ENCODE results near the gene HOXD4. TPM values are rescaled to one million over a fixed set of nuclear protein-coding genes. Genes with fewer than 3 reads are reported as not detected.

The HOXD4 gene
- total and polyA plus RNA-seq, 11 donors, result 0.10 to 0.96 (median 0.41) TPM; not detected in 2

GRCh38 chr2:176147800-176148496, 3.4 kb upstream of the HOXD4 start:
- H3K9me3 ChIP-seq, result no peaks in the 10 kb centered on the region
- peaks cover 47 to 100% (median 89%) of the 10 kb centered on the region in 9 donors for H3K27me3 ChIP-seq
- H3K36me3 ChIP-seq, result no peaks in the 10 kb centered on the region
- no peak for DNase-seq
- H3K4me1 ChIP-seq, result peaks cover 0 to 12% (median 0%) of the 10 kb centered on the region in 12 donors
- TF ChIP-seq CTCF (IDR thresholded peaks at IDR 0.05) (no peak), POLR2A (IDR thresholded peaks at IDR 0.05) (no peak)
- no peak for ATAC-seq
- H3K4me3 ChIP-seq, result no peak overlapping the region
- H3K27ac ChIP-seq, result no peak overlapping the region
- WGBS, 4 donors, result 10 to 32% (median 21%) methylated on average over 27 to 31 of the region's 31 CpGs
- intact Hi-C loops (cut with DNase I), result no loop called here

DNA sequence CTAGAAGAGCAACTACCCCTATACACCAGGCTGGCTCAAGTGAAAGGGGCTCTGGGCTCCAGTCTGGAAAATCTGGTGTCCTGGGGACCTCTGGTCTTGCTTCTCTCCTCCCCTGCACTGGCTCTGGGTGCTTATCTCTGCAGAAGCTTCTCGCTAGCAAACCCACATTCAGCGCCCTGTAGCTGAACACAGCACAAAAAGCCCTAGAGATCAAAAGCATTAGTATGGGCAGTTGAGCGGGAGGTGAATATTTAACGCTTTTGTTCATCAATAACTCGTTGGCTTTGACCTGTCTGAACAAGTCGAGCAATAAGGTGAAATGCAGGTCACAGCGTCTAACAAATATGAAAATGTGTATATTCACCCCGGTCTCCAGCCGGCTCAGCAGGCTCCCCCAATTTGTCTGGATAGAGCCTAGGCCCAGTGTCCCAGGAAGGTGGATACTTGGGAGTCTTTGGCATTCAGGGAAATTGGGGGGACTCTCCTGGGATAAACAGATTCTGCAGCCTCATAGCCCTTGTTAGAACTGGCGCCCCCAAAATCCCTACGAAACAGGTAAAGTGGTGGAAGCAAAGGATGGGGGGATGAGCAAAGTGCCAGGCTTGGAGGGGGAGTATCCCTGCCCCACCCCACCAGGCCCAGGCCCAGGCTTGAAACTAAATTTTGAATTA, 2.5 kb upstream of the HOXD4 start:
- Histone ChIP-seq H3K27ac (no peak overlapping the region), H3K9me3 (no peaks in the 10 kb centered on the region), H3K4me3 (no peak overlapping the region), H3K4me1 (peaks cover 0 to 12% (median 0%) of the 10 kb centered on the region in 12 donors), H3K27me3 (peaks cover 52 to 100% (median 90%) of the 10 kb centered on the region in 9 donors), H3K36me3 (no peaks in the 10 kb centered on the region)
- intact Hi-C loops (cut with DNase I), result no loop called here
- no peak for DNase-seq
- 23 to 47% (median 40%) methylated on average over 11 of the region's 11 CpGs for WGBS, 4 donors
- no peak for ATAC-seq
- no peak for TF ChIP-seq POLR2A (IDR thresholded peaks at IDR 0.05)
- TF ChIP-seq CTCF (IDR thresholded peaks at IDR 0.05), result no peak

GRCh38 chr2:176149481-176149938, 1.8 kb upstream of the HOXD4 start:
- peaks cover 57 to 100% (median 93%) of the 10 kb centered on the region in 9 donors for H3K27me3 ChIP-seq
- no peak for DNase-seq
- H3K9me3 ChIP-seq, result no peaks in the 10 kb centered on the region
- H3K36me3 ChIP-seq, result no peaks in the 10 kb centered on the region
- intact Hi-C loops (cut with DNase I), result no loop called here
- peaks cover 0 to 12% (median 0%) of the 10 kb centered on the region in 12 donors for H3K4me1 ChIP-seq
- H3K4me3 ChIP-seq, result no peak overlapping the region
- 16 to 50% (median 35%) methylated on average over 22 of the region's 22 CpGs for WGBS, 4 donors
- no peak for TF ChIP-seq CTCF (IDR thresholded peaks at IDR 0.05)
- no peak for TF ChIP-seq POLR2A (IDR thresholded peaks at IDR 0.05)
- no peak overlapping the region for H3K27ac ChIP-seq
- no peak for ATAC-seq

DNA sequence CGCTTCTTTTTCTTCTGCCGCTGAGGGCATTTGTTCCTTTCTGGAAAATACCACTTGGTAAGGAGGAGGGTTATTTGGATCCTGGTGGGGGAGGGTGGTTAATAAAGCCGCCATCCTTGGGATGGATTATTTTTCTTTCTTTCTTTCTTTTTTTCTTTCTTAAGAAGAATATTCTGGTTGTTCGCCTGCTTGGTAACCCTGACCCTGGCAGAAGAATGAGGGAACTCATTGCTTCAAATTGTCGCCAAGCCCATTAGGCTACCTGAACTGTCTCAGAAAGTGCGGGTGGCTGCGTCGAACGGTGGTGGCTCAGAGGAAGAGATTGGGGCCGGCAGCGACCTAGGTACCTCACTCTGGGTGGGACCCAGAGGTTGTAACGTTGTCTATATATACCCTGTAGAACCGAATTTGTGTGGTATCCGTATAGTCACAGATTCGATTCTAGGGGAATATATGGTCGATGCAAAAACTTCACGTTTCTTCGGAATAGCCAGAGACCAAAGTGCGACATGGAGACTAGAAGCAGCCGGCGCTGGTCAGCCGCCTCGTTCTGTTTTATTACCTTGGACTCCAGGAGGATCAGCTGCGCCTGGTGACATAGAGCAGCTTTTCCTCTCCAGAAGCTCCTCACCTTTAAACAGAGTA, 1.3 kb upstream of the HOXD4 start:
- H3K27me3 ChIP-seq, result peaks cover 62 to 100% (median 92%) of the 10 kb centered on the region in 9 donors
- whole genome bisulfite sequencing, 4 donors, result 13 to 45% (median 25%) methylated on average over 24 of the region's 24 CpGs
- ATAC-seq, result no peak

More for the DNA sequence above, 1.3 kb upstream of the HOXD4 start:
- TF ChIP-seq CTCF (IDR thresholded peaks at IDR 0.05) (no peak), POLR2A (IDR thresholded peaks at IDR 0.05) (no peak)
- Histone ChIP-seq H3K27ac (no peak overlapping the region), H3K9me3 (no peaks in the 10 kb centered on the region), H3K4me3 (no peak overlapping the region), H3K36me3 (no peaks in the 10 kb centered on the region), H3K4me1 (peaks cover 0 to 12% (median 0%) of the 10 kb centered on the region in 12 donors)
- intact Hi-C loops (cut with DNase I), result loop anchor here in 1 of 10 donors (10.0 kb wide), 1 partner anchor 115 kb away; the partner anchor contains the start of gene MTX2
- DNase-seq, result no peak

Data from heart left ventricle (tissue), 16 donors.